Type B pancreatic cell (in vitro differentiated cells): ENCODE results near the gene GPR161. TPM values are rescaled to one million over a fixed set of nuclear protein-coding genes. Genes with fewer than 3 reads are reported as not detected.

Source experiments
- DNase-seq: peaks from one replicate; pipeline ENCODE4 v3.0.0; 2021; ENCODE audit warnings: mixed read lengths; ENCODE audit not compliant: unreplicated experiment; ENCODE audit errors: extremely low spot score
- H3K27ac Mint-ChIP-seq: 2 replicates; pipeline ENCODE4 v1.8.0; 2021; ENCODE audit warnings: mild to moderate bottlenecking, mixed read lengths
- H3K27me3 Mint-ChIP-seq: 2 replicates; pipeline ENCODE4 v1.8.0; 2021; ENCODE audit warnings: mixed read lengths
- H3K36me3 Mint-ChIP-seq: 2 replicates; pipeline ENCODE4 v1.8.0; 2021; ENCODE audit warnings: mixed read lengths
- H3K4me1 Mint-ChIP-seq: one replicate; pipeline ENCODE4 v1.8.0; 2021; ENCODE audit warnings: mixed read lengths; ENCODE audit not compliant: unreplicated experiment
- H3K4me3 Mint-ChIP-seq: 2 replicates; pipeline ENCODE4 v1.8.0; 2021; ENCODE audit warnings: mild to moderate bottlenecking, mixed read lengths
- H3K9me3 Mint-ChIP-seq: 2 replicates; pipeline ENCODE4 v1.8.0; 2021; ENCODE audit warnings: mixed read lengths
- CTCF ChIP-seq: fragments of 200-600 bp; sonication (generic); conservative IDR thresholded peaks from 2 replicates; pipeline ENCODE4 v1.5.0; 2021; ENCODE audit warnings: antibody characterized with exemption, mild to moderate bottlenecking
- total RNA-seq: library from RNA; stranded (reverse); gene quantifications from 2 replicates; pipeline ENCODE4 v1.2.1, GENCODE V29; 2021; ENCODE audit warnings: low replicate concordance

Gene GPR161
- total RNA-seq, 1 donor from 2014 or later: 32.6 TPM

- Mint-ChIP-seq H3K36me3 (no peaks in the 10 kb centered on the region), H3K4me1 (no peaks in the 10 kb centered on the region), H3K9me3 (no peaks in the 10 kb centered on the region), H3K27me3 (no peaks in the 10 kb centered on the region), H3K4me3 (no peak overlapping the region), H3K27ac (no peak overlapping the region)
- no peak for TF ChIP-seq CTCF
- no peak for DNase-seq
Observed at GRCh38 chr1:168151935-168152334, 15.2 kb upstream of the GPR161 start.

- no peaks in the 10 kb centered on the region for H3K4me1 Mint-ChIP-seq
- no peaks in the 10 kb centered on the region for H3K27me3 Mint-ChIP-seq
- no peaks in the 10 kb centered on the region for H3K36me3 Mint-ChIP-seq
- no peak overlapping the region for H3K27ac Mint-ChIP-seq
- DNase-seq: no peak
- no peak for TF ChIP-seq CTCF
- no peak overlapping the region for H3K4me3 Mint-ChIP-seq
- no peaks in the 10 kb centered on the region for H3K9me3 Mint-ChIP-seq
Observed at GRCh38 chr1:168150283-168150682, 13.6 kb upstream of the GPR161 start.

- Mint-ChIP-seq H3K27me3 (no peaks in the 10 kb centered on the region), H3K9me3 (no peaks in the 10 kb centered on the region), H3K36me3 (no peaks in the 10 kb centered on the region), H3K4me1 (no peaks in the 10 kb centered on the region), H3K27ac (no peak overlapping the region), H3K4me3 (no peak overlapping the region)
- TF ChIP-seq CTCF: no peak
- DNase-seq: no peak
Observed at GRCh38 chr1:168148916-168149315, 12.2 kb upstream of the GPR161 start.

- no peak for TF ChIP-seq CTCF
- Mint-ChIP-seq H3K36me3 (no peaks in the 10 kb centered on the region), H3K9me3 (no peaks in the 10 kb centered on the region), H3K27ac (no peak overlapping the region), H3K4me1 (no peaks in the 10 kb centered on the region), H3K27me3 (no peaks in the 10 kb centered on the region), H3K4me3 (no peak overlapping the region)
- no peak for DNase-seq
Observed at GRCh38 chr1:168146626-168147025, 9.9 kb upstream of the GPR161 start.

- Mint-ChIP-seq H3K36me3 (no peaks in the 10 kb centered on the region), H3K27ac (no peak overlapping the region), H3K4me1 (no peaks in the 10 kb centered on the region), H3K9me3 (no peaks in the 10 kb centered on the region), H3K4me3 (no peak overlapping the region), H3K27me3 (no peaks in the 10 kb centered on the region)
- DNase-seq: no peak
- TF ChIP-seq CTCF: no peak
Observed at GRCh38 chr1:168146160-168146539, 9.4 kb upstream of the GPR161 start.
